ENCODE results near the gene EID3.
"Not testable (repeated sequence)": the region's sequence is repeated elsewhere in the genome, so short reads cannot be mapped to it uniquely, and the experiment has no call there.

EID3 gene

GRCh38 chr12:104290855-104291254, 12.7 kb upstream of the EID3 start:
- DNase-seq, result no peak

GRCh38 chr12:104291867-104292524, 11.5 kb upstream of the EID3 start:
- no peak for DNase-seq

- DNase-seq, result no peak
Measured at GRCh38 chr12:104292872-104293794, 10.4 kb upstream of the EID3 start.

- DNase-seq, result not testable (repeated sequence)
Measured at GRCh38 chr12:104294158-104294859, 9.2 kb upstream of the EID3 start.

GRCh38 chr12:104294927-104295668, 8.4 kb upstream of the EID3 start:
- DNase-seq, result no peak

- DNase-seq, result no peak
Measured at GRCh38 chr12:104295954-104296353, 7.6 kb upstream of the EID3 start.

GRCh38 chr12:104296718-104297117, 6.8 kb upstream of the EID3 start:
- no peak for DNase-seq

DNA sequence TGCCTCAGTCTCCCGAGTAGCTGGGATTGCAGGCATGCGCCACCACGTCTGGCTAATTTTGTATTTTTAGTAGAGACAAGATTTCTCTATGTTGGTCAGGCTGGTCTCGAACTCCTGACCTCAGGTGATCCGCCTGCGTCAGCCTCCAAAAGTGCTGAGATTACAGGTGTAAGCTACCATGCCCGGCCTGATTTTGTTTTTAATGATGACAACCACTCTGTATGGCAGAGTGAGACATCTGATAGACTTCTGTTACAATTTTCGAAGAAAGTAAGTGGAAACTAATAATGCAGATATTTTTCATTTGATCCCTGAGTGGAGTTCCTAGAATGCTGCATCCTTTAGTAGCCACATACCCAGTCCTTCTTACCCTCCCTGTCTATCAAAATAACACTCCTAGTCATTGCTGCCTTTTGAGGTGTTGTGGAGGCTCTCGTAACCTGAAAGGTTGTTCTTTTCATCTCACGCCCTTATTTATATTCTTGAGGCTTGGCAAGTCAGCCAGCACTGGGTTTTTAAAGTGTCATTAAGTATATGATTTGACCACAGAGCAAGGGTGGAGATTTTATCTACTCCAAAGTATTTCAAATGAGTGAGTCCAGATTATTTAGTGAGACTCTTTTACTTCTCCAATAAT, 5.9 kb upstream of the EID3 start:
- no peak for DNase-seq

DNA sequence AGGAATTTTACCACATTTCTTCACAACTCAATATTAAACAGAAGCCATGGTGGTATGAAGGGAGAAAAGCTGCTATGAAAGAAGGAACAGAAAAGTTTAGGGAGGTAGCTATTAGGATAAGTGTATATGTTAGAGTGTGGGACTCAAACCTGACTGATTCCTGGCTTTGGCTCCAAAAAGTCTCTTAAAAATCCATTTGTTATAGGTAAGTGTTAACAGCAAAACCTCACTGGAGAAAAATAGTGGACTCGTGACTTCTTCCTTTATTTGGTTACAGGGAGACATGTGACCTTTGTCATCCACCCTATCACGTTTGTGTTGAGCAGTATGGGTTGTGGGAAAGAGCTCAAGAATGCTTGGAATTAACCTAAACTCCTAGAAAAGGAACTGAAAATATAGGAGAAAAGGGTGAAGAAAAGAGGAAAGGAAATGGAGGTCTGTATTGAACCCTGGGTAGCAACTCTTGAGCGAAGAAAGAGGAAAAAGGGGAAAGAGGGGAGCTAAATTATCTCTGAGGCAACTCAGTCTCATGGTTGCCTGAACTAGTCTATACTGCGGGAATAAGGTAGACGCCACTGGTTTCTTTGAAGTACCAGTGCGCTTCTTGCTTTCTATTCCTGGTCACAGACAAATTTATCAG, 3.6 kb upstream of the EID3 start:
- DNase-seq, result no peak

- DNase-seq, result no peak
Measured at GRCh38 chr12:104304261-104305009, 896 bp downstream of the EID3 start.

DNA sequence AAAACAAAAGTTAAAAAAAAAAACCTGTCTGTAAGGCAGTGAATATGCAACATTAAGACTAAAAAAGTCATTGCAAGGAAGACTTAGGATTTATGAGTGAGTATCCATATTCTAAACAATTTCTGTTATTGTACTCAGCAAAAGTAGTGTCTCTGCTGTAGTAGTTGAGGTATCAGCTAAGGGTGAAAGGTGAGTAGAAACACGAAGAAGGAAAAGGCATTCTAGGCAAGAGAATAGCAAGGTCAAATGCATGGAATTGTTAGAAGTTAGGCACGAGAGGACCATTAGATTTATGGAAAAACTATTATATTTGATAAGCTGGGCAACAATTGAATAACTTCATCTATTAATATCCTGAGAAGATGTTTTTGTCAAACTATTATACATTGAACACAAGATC, 1.8 kb downstream of the EID3 start:
- DNase-seq, result no peak

GRCh38 chr12:104306376-104306775, 2.8 kb downstream of the EID3 start:
- no peak for DNase-seq

DNA sequence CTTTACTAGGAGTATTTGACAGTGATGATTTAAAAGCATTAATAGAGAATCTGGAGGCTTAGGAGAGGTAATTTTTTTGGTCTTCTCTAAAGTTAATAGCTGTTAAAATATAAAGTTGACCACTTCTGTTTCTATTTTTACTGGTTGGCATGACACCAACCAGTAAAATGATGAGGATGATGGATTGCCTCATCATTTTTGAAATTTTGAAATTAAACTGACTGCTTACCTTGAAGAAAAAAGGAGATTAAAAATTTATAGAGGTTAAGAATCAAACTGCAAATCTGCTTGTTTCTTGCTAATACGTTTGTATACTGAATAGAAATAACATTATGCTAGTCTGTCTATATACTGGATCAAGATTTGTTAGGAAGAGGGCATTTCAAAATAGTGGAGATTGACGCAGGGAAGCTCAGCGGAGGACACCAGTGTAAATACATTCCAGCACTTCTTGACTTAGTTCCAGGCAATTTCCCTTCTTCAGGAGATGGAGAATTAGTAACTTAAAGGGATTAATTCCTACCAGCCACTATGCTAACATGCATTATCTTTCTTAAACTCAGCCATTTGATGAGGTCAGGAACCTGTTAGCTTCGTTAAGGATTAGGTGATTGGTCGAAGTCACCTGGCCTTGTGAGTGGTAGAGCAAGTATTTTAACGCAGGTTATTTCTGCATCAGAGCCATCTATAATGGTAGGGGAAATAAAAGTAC, 3.6 kb downstream of the EID3 start:
- no peak for DNase-seq

DNA sequence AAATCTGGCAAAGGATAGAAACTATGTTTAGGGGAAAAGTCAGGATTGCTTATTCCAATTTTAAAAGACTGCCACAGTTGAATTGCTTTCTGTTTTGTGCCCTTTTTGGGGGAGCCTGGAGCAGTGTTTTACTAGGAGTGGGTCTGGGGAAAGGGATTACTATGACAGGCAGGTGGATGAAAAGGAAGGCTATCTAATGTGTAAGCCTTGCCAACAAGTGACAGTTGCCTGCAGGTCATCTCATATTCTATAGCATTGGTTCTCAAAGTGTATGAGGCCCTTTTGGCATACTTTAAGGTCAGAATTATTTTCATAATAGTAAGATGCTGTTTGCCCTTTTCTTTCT, 4.1 kb downstream of the EID3 start:
- no peak for DNase-seq

DNA sequence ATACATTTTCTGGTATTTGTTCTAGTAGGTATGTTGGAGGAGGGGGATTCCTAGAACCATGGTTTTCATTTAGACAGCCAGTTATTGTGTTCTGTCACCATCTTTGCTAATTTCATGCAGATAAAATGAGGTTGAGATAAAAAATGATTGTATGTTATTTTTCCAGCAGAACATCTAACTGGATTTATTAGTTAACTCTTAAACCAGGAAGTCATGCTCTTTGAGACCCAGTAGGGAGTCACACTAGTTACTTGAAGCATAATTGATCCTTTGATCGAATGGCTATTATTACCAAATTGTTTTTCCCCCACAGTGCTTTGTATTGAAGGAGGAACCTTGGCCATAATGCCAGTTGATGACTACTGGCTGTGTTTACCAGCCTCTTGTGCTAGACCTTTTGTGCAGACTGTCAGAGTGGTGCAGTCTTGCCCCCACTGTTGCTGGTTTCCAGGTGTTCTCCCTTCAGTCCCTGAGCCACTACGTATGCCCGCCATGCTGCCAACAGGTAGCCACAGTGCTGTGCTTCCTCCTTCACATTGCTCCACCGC, 6.0 kb downstream of the EID3 start:
- DNase-seq, result no peak

DNA sequence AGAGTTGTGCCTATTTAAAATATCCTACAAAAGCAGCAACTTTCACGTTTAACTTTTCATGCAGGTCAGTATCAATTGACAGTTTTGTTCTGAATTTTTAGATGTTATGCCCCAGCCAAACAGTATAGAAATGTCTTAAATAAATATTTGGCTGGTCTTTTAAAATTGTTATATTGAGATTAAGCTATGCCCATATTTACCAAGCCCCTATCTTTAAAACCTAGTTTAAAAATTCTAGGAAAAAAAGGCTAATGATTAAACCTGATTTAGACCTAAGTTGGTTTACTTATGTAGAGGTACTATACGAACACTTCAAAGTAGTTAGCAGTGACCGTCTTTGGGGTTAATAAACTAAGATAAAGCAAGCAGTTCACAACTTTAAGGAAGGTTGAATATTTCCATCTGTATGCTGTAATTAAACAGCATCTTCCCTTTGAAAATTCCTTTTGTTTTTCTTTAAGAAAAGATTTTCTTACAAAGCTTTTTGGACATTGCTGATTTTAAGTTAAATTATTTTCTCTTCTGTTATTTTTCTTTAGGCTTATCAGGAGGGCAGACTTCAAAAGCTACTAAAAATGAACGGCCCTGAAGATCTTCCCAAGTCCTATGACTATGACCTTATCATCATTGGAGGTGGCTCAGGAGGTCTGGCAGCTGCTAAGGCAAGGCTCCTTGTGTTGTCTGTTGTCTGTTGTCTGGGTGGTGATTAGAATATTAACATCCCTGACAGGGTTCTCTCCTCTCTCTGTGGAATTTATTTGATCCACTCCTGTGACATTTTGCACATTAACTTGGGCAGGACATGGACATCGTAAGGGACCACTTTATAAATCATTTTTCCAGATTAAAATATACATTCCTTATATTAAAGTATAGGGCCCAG, 7.5 kb downstream of the EID3 start:
- DNase-seq, result no peak

GRCh38 chr12:104312202-104312601, 8.7 kb downstream of the EID3 start:
- DNase-seq, result no peak

- DNase-seq, result no peak
Measured at GRCh38 chr12:104312654-104313053, 9.1 kb downstream of the EID3 start.

DNA sequence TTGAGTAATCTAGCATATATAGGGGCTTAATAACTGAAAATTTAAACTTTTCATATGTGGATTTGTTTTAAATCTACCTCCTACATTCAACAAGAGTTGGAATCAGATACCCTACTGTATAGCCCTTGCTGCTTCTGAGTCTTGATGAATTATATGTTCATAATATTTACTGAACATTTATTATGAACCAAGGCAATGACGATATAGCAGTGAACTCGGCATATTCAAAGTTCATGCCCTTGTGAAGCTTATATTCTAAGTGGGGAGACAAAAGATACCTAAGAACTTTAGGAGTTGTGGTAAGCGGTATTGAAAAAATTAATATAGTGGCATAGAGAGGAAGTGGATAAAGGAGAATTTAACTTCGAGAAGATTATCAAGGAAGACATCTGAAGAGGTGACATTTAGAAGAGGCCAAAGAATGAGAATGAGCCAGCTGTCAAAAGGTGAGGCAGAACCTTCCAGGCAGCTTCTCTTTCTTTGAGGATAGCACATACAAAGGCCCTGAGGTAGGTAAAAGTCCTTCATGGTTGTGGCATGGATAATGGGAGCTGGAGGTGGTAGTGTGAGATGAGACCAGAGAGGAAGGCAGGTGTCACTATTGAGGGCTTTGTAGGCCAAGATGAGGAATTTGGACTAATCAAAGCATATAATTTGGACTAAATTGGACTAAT, 10.2 kb downstream of the EID3 start:
- DNase-seq, result no peak
